ENCODE data around the gene SHCBP1.

Gene SHCBP1

DNA sequence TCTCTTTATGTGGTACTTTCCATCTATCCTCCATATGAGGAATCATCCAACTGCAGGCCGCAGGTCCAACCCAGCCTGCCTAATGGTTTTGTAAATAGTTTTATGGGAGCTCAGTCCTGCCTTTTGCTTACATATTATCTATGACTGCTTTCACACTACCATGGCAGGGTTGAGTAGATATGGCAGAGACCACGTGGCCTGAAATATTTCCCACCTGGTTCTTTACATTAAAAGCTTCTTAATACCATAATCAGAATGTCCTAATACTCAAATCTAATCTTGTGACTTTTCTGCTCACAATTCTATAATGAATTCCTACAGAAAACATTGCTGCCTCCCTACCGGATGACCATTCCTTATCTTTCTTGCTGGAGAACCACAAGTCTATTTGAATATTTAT is 71.7 kb downstream of the SHCBP1 start:
- peaks cover 3% of the 10 kb centered on the region; the same call in 1 of the 2 replicates for H3K27me3 ChIP-seq
- DNase-seq = no peak
- TF ChIP-seq, protein P1, sequence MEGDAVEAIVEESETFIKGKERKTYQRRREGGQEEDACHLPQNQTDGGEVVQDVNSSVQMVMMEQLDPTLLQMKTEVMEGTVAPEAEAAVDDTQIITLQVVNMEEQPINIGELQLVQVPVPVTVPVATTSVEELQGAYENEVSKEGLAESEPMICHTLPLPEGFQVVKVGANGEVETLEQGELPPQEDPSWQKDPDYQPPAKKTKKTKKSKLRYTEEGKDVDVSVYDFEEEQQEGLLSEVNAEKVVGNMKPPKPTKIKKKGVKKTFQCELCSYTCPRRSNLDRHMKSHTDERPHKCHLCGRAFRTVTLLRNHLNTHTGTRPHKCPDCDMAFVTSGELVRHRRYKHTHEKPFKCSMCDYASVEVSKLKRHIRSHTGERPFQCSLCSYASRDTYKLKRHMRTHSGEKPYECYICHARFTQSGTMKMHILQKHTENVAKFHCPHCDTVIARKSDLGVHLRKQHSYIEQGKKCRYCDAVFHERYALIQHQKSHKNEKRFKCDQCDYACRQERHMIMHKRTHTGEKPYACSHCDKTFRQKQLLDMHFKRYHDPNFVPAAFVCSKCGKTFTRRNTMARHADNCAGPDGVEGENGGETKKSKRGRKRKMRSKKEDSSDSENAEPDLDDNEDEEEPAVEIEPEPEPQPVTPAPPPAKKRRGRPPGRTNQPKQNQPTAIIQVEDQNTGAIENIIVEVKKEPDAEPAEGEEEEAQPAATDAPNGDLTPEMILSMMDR (IDR thresholded peaks at IDR 0.05; ENCODE audit: low read depth, low read length) = no peak
- no peaks in the 10 kb centered on the region for H3K36me3 ChIP-seq
- no peaks in the 10 kb centered on the region for H3K9me3 ChIP-seq
- H3K4me1 ChIP-seq = no peaks in the 10 kb centered on the region
- no peak overlapping the region for H3K4me3 ChIP-seq (ENCODE audit: low read depth, low read length)

Data from BE2C (cell line).